ENCODE measurements around the gene PSMD11.
A peak's percentile ranks its signal among the peaks of the same experiment; 100 is the strongest.

The PSMD11 gene

DNA sequence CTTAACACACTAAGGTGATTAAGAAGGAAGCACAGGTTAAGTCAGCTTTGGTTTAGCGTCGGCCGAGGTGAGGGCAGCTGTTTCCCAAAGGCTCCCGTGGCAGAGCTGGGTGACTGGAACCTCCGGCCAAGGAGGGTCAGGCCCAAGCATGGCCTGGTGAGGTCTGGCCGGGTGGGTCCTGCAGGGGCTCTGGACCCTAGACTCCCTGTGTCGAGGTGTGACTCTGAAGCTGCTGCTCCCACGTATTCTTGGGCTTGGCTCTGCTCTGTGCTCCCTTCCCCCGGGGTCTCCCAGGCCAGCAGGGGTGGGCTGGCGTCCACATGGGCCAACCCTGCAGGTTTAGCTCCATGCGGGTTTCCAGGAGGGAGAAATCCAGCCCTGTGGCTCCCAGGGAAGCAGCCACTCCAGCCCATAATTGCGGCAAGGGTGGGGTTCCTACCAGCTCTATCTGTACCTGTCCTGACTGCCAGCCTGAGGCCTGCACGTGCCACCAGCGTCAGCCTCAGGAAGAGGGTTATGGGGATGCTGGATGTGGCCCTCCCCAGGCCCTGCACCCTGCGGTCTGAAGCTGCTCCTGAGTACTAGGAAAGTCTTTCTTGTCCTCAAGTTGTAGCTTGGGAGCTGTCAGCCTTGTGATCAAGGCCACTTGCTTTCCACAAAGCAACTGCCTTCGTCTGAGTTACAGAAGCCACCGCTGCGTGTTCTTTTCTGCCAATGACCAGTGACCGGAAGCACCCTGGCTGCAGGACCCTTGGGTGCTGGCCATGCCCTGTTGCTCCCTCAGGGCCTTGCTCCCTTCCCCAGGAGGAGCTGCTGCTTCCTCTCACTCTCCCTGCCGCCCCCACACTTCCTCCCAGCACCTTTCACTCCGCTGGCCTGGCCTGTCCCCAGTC lies 47.3 kb downstream of the PSMD11 start:
- peak overlapping the region; percentile 13 to 26 for H3K4me3 ChIP-seq (ENCODE audit: low read depth in 1 of 2, low read length in 1 of 2)
- H3K27me3 ChIP-seq: no peaks in the 10 kb centered on the region
- TF ChIP-seq, protein P1, sequence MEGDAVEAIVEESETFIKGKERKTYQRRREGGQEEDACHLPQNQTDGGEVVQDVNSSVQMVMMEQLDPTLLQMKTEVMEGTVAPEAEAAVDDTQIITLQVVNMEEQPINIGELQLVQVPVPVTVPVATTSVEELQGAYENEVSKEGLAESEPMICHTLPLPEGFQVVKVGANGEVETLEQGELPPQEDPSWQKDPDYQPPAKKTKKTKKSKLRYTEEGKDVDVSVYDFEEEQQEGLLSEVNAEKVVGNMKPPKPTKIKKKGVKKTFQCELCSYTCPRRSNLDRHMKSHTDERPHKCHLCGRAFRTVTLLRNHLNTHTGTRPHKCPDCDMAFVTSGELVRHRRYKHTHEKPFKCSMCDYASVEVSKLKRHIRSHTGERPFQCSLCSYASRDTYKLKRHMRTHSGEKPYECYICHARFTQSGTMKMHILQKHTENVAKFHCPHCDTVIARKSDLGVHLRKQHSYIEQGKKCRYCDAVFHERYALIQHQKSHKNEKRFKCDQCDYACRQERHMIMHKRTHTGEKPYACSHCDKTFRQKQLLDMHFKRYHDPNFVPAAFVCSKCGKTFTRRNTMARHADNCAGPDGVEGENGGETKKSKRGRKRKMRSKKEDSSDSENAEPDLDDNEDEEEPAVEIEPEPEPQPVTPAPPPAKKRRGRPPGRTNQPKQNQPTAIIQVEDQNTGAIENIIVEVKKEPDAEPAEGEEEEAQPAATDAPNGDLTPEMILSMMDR (IDR thresholded peaks at IDR 0.05): no peak
- H3K9me3 ChIP-seq: no peaks in the 10 kb centered on the region
- H3K36me3 ChIP-seq: peaks cover 37% of the 10 kb centered on the region
- H3K27ac ChIP-seq: peak overlapping the region; percentile 82
- peaks cover 88 to 93% of the 10 kb centered on the region in 2 experiments for H3K4me1 ChIP-seq (ENCODE audit: control insufficient read depth in 1 of 2, insufficient read depth in 1 of 2, low read depth in 1 of 2, low read length in 1 of 2)

DNA sequence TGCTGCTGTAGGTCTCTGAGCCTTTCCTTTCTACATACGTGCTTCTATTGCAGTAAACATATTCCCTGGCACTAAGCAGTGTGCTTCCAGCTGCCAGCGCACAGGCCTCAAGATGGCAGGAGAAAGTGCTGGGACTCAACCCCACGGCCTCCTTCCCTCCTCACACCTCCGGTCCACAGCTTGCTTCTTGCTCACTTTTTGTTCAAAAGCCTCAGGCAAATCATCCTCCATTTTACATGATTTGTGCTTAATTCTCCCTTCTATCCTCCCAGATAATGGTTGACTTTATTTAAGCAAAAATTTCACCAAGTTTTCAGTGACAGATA lies 47.9 kb downstream of the PSMD11 start:
- Histone ChIP-seq H3K4me1 (ENCODE audit: control insufficient read depth in 1 of 2, insufficient read depth in 1 of 2, low read depth in 1 of 2, low read length in 1 of 2) (peaks cover 88 to 94% of the 10 kb centered on the region in 2 experiments), H3K4me3 (ENCODE audit: low read depth in 1 of 2, low read length in 1 of 2) (peak overlapping the region; percentile 13 to 26), H3K27ac (peak overlapping the region; percentile 82), H3K9me3 (no peaks in the 10 kb centered on the region), H3K36me3 (peaks cover 37% of the 10 kb centered on the region), H3K27me3 (no peaks in the 10 kb centered on the region)
- TF ChIP-seq, protein P1 (IDR thresholded peaks at IDR 0.05): no peak

DNA sequence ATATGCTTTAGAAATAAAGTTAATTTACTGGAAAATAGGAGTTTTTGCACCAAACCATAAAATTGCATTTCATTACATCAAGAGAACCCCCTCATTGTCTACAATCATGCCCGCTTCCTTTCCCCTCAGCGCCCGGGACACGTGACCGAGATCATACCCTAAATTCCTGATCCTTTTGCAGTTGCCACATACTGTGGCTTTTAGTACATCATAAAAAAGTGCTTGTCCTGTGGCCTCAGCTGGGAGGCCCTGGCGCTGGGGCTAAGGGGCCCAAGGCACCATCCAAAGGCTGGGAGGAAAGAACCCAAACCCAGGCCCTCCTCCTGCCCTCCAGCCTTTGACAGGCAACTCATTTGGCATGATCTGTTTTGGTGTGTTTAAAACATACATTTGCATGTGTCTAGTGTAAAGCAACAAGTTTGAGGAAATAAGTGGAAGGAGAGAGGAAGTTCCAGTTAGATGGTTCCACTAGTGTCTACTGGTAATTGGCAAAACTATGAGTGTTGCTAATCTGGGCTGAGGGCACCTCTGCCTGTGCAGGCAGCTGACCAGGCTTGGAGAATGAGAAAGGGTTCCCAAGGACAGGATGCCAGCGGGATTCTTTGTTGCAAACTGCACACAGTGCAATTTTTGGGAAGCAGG lies 48.5 kb downstream of the PSMD11 start:
- peaks cover 84 to 89% of the 10 kb centered on the region in 2 experiments for H3K4me1 ChIP-seq (ENCODE audit: control insufficient read depth in 1 of 2, insufficient read depth in 1 of 2, low read depth in 1 of 2, low read length in 1 of 2)
- H3K4me3 ChIP-seq (ENCODE audit: low read depth in 1 of 2, low read length in 1 of 2): peak overlapping the region in 1 of 2 experiments; percentile 26
- H3K36me3 ChIP-seq: peaks cover 35% of the 10 kb centered on the region
- H3K9me3 ChIP-seq: no peaks in the 10 kb centered on the region
- TF ChIP-seq, protein P1 (IDR thresholded peaks at IDR 0.05): no peak
- peak overlapping the region; percentile 82 for H3K27ac ChIP-seq
- no peaks in the 10 kb centered on the region for H3K27me3 ChIP-seq

DNA sequence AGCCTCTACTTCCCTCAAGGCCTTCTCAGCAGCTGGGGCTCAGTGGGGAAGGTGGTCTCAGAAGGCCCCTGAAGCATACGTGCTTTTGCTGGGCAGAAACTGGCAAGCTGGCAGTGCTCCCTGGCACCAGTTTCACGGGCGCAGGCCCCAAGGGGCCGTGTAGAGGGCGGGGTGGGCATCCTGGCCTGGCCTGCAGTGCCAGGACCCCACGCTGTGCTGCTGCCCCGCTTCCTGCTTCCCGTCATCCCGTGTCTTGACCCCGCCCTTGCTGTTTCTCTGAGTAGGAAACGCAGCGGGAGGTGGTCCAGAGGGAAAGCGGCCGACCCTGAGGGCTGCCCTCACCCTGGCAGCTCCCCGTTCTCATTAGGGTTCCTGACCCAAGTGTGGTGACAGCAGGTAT lies 49.3 kb downstream of the PSMD11 start:
- Histone ChIP-seq H3K27ac (peak overlapping the region; percentile 82), H3K36me3 (peaks cover 27% of the 10 kb centered on the region), H3K4me1 (ENCODE audit: control insufficient read depth in 1 of 2, insufficient read depth in 1 of 2, low read depth in 1 of 2, low read length in 1 of 2) (peaks cover 76 to 81% of the 10 kb centered on the region in 2 experiments), H3K4me3 (ENCODE audit: low read depth in 1 of 2, low read length in 1 of 2) (peak overlapping the region in 1 of 2 experiments; percentile 26), H3K27me3 (no peaks in the 10 kb centered on the region), H3K9me3 (no peaks in the 10 kb centered on the region)
- TF ChIP-seq, protein P1 (IDR thresholded peaks at IDR 0.05): no peak

DNA sequence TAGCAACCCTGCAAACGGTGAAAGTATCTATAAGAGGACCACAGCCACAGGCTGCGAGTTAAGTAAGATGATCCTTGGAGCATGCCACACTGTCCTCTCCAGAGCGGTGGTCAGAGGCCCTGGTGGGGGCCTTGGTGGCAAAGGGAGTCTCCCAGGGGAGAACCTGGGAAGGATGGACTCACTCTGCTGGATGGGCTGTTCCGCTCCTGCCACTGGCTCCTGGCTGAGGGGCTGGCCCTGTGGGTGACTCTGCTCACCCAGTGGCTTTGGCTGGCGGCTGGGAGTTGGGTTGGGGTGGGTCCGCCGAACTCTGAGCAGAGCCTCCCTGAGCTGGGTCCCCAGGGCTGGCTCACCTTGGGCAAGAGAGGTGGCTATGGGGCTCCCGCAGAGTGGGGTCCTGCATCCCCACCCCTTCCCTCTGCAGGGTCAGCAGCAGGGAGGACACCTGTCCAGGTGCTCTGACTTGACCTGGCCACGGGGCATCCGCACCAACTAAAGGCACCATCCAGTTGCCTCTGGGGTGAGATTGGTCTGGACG lies 49.7 kb downstream of the PSMD11 start:
- H3K27ac ChIP-seq: peak overlapping the region; percentile 82
- no peaks in the 10 kb centered on the region for H3K27me3 ChIP-seq
- H3K36me3 ChIP-seq: peaks cover 22% of the 10 kb centered on the region
- H3K4me1 ChIP-seq (ENCODE audit: control insufficient read depth in 1 of 2, insufficient read depth in 1 of 2, low read depth in 1 of 2, low read length in 1 of 2): peaks cover 71 to 76% of the 10 kb centered on the region in 2 experiments
- H3K4me3 ChIP-seq (ENCODE audit: low read depth in 1 of 2, low read length in 1 of 2): peak overlapping the region in 1 of 2 experiments; percentile 42
- TF ChIP-seq, protein P1 (IDR thresholded peaks at IDR 0.05): no peak
- no peaks in the 10 kb centered on the region for H3K9me3 ChIP-seq

All from neutrophil (primary cell).